ENCODE data around the gene PGAM4. TPM values are rescaled to one million over a fixed set of nuclear protein-coding genes. Genes with fewer than 3 reads are reported as not detected.

PGAM4 gene
- not detected in 2 replicates for polyA plus RNA-seq (2013)

DNA sequence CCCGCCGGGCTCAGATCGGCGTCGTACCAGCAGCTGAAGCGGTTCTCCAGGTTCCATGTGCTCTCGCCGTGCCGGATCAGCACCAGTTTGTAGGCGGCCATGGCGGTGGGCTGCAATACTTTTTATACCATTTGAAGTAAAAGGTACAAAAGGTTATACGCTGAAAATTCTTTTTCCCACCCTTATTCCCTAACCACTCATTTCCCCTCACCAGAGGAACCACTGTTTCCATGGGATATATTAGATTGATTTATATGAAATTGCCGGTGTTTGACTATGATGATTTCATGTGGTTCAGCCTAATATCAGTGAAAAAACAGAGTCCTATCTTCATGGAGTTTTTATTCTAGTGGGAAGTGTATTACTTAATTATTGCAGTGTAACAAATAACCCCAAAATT lies at the start of gene PGAM4:
TSS of gene PGAM4 (minus strand) at position 101 of the 400 bp plus-strand sequence. CDS start at position 101, 0 bp downstream.
- no peak within 1 kb of the TSS for H4K8ac ChIP-seq (ENCODE audit: low read depth, low read length)
- H3K9me3 ChIP-seq (ENCODE audit: insufficient read depth, low read depth, low read length) = no peaks in the 10 kb centered on the region
- H3K18ac ChIP-seq (ENCODE audit: low read length) = no peak within 1 kb of the TSS
- H3K27ac ChIP-seq (ENCODE audit: low read depth, low read length) = no peak within 1 kb of the TSS
- H4K12ac ChIP-seq (ENCODE audit: low read depth, low read length) = no peak within 1 kb of the TSS
- DNase-seq = no peak
- H3K14ac ChIP-seq (ENCODE audit: low read length) = no peak within 1 kb of the TSS
- H3K79me1 ChIP-seq (ENCODE audit: low read length) = no peaks in the 10 kb centered on the region
- no peak within 1 kb of the TSS for H3K4me2 ChIP-seq (ENCODE audit: low read length)
- no peak within 1 kb of the TSS for H2BK5ac ChIP-seq (ENCODE audit: low read depth, low read length, poor library complexity)
- no peaks in the 10 kb centered on the region for H3K4me1 ChIP-seq (ENCODE audit: control insufficient read depth in 1 of 2, insufficient read depth in 2 of 2, low read length in 2 of 2)
- no peaks in the 10 kb centered on the region for H3K36me3 ChIP-seq (ENCODE audit: control insufficient read depth in 1 of 2, insufficient read depth in 2 of 2, low read length in 2 of 2)
- H3K9ac ChIP-seq (ENCODE audit: low read length) = no peak within 1 kb of the TSS
- no peak within 1 kb of the TSS for H2AFZ ChIP-seq (ENCODE audit: insufficient read depth, low read length, poor library complexity)
- no peaks in the 10 kb centered on the region for H3K27me3 ChIP-seq (ENCODE audit: insufficient read depth, low read length)
- no peak within 1 kb of the TSS for H3K4ac ChIP-seq (ENCODE audit: low read depth, low read length)
- H2AK5ac ChIP-seq (ENCODE audit: low read length) = no peak within 1 kb of the TSS
- H3K79me2 ChIP-seq (ENCODE audit: control insufficient read depth, insufficient read depth, low read length, poor library complexity) = no peaks in the 10 kb centered on the region
- WGBS (ENCODE audit: extremely low coverage, insufficient coverage, insufficient read length) = no CpG with 5 or more reads among the region's 13 CpGs
- no peak within 1 kb of the TSS for H3K23ac ChIP-seq (ENCODE audit: low read length)
- H4K91ac ChIP-seq (ENCODE audit: low read depth, low read length) = no peak within 1 kb of the TSS
- H2BK120ac ChIP-seq (ENCODE audit: insufficient read depth, low read length, poor library complexity) = no peak within 1 kb of the TSS
- H2BK12ac ChIP-seq (ENCODE audit: low read length) = no peak within 1 kb of the TSS
- H3K4me3 ChIP-seq (ENCODE audit: low read depth, low read length) = no peak within 1 kb of the TSS

DNA sequence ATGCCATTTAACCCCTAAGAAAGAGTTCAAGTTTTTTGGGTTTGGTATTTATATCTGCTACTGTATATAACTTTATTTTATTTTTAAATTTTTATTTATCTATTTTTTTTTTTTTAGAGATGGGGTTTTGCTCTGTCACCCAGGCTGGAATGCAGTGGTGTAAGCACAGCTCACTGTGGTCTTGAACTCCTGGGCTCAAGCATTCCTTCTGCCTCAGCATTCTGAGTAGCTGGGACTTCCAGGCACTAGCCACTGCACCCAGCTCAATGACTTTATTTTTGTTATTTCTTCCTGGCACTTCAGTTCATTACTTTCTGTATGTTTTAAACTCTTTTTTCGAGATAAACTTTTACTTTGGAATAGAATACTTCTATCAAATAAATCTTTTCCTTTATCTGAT lies 42.4 kb upstream of the PGAM4 start:
- no CpG with 5 or more reads among the region's 1 CpG for WGBS (ENCODE audit: extremely low coverage, insufficient coverage, insufficient read length)

DNA sequence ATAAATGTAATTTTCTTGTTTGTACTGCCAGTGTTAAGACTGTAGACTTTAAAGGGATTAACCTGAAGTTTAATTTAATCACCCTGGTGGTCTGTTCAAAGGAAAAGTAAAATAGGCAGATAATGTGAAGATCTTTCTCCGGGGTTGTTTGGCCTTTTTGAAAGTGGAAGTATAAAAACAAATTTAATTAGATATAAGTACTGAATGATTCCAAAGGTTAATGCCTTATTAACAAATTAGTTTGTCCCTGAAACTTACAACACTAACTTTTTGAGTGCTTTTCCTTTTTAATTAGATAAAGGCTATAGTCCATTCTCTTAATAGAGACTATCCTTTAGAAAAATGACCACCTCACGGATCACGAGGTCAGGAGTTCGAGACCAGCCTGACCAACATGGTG lies 10.4 kb upstream of the PGAM4 start:
- no peak overlapping the region for H2BK12ac ChIP-seq (ENCODE audit: low read length)
- no peaks in the 10 kb centered on the region for H3K79me1 ChIP-seq (ENCODE audit: low read length)
- H3K18ac ChIP-seq (ENCODE audit: low read length) = no peak overlapping the region
- H4K12ac ChIP-seq (ENCODE audit: low read depth, low read length) = no peak overlapping the region
- no peak overlapping the region for H4K8ac ChIP-seq (ENCODE audit: low read depth, low read length)
- H2AK5ac ChIP-seq (ENCODE audit: low read length) = no peak overlapping the region
- H3K4me3 ChIP-seq (ENCODE audit: low read depth, low read length) = no peak overlapping the region
- no peak overlapping the region for H3K14ac ChIP-seq (ENCODE audit: low read length)
- WGBS (ENCODE audit: extremely low coverage, insufficient coverage, insufficient read length) = no CpG with 5 or more reads among the region's 4 CpGs
- no peaks in the 10 kb centered on the region for H3K9me3 ChIP-seq (ENCODE audit: insufficient read depth, low read depth, low read length)
- no peak for DNase-seq
- no peak overlapping the region for H3K9ac ChIP-seq (ENCODE audit: low read length)
- no peaks in the 10 kb centered on the region for H3K4me1 ChIP-seq (ENCODE audit: control insufficient read depth in 1 of 2, insufficient read depth in 2 of 2, low read length in 2 of 2)
- H3K27ac ChIP-seq (ENCODE audit: low read depth, low read length) = no peak overlapping the region
- H3K4me2 ChIP-seq (ENCODE audit: low read length) = no peak overlapping the region
- no peak overlapping the region for H2AFZ ChIP-seq (ENCODE audit: insufficient read depth, low read length, poor library complexity)
- no peak overlapping the region for H2BK5ac ChIP-seq (ENCODE audit: low read depth, low read length, poor library complexity)
- H3K23ac ChIP-seq (ENCODE audit: low read length) = no peak overlapping the region
- H3K4ac ChIP-seq (ENCODE audit: low read depth, low read length) = no peak overlapping the region
- H2BK120ac ChIP-seq (ENCODE audit: insufficient read depth, low read length, poor library complexity) = no peak overlapping the region
- no peaks in the 10 kb centered on the region for H3K79me2 ChIP-seq (ENCODE audit: control insufficient read depth, insufficient read depth, low read length, poor library complexity)
- H3K27me3 ChIP-seq (ENCODE audit: insufficient read depth, low read length) = no peaks in the 10 kb centered on the region
- no peaks in the 10 kb centered on the region for H3K36me3 ChIP-seq (ENCODE audit: control insufficient read depth in 1 of 2, insufficient read depth in 2 of 2, low read length in 2 of 2)
- no peak overlapping the region for H4K91ac ChIP-seq (ENCODE audit: low read depth, low read length)

More for the DNA sequence above, 42.4 kb upstream of the PGAM4 start:
- Histone ChIP-seq H3K4me1 (ENCODE audit: control insufficient read depth in 1 of 2, insufficient read depth in 2 of 2, low read length in 2 of 2) (no peaks in the 10 kb centered on the region), H3K4ac (ENCODE audit: low read depth, low read length) (no peak overlapping the region), H3K14ac (ENCODE audit: low read length) (no peak overlapping the region), H2AFZ (ENCODE audit: insufficient read depth, low read length, poor library complexity) (no peak overlapping the region), H3K9me3 (ENCODE audit: insufficient read depth, low read depth, low read length) (no peaks in the 10 kb centered on the region), H4K12ac (ENCODE audit: low read depth, low read length) (no peak overlapping the region), H2BK5ac (ENCODE audit: low read depth, low read length, poor library complexity) (no peak overlapping the region), H2AK5ac (ENCODE audit: low read length) (no peak overlapping the region), H3K23ac (ENCODE audit: low read length) (no peak overlapping the region), H3K9ac (ENCODE audit: low read length) (no peak overlapping the region), H3K18ac (ENCODE audit: low read length) (no peak overlapping the region), H2BK12ac (ENCODE audit: low read length) (no peak overlapping the region), H4K8ac (ENCODE audit: low read depth, low read length) (no peak overlapping the region), H4K91ac (ENCODE audit: low read depth, low read length) (no peak overlapping the region), H3K36me3 (ENCODE audit: control insufficient read depth in 1 of 2, insufficient read depth in 2 of 2, low read length in 2 of 2) (no peaks in the 10 kb centered on the region), H3K27me3 (ENCODE audit: insufficient read depth, low read length) (no peaks in the 10 kb centered on the region), H3K79me1 (ENCODE audit: low read length) (no peaks in the 10 kb centered on the region), H3K27ac (ENCODE audit: low read depth, low read length) (no peak overlapping the region), H3K4me3 (ENCODE audit: low read depth, low read length) (no peak overlapping the region), H3K4me2 (ENCODE audit: low read length) (no peak overlapping the region), H3K79me2 (ENCODE audit: control insufficient read depth, insufficient read depth, low read length, poor library complexity) (no peaks in the 10 kb centered on the region), H2BK120ac (ENCODE audit: insufficient read depth, low read length, poor library complexity) (no peak overlapping the region)
- no peak for DNase-seq

DNA sequence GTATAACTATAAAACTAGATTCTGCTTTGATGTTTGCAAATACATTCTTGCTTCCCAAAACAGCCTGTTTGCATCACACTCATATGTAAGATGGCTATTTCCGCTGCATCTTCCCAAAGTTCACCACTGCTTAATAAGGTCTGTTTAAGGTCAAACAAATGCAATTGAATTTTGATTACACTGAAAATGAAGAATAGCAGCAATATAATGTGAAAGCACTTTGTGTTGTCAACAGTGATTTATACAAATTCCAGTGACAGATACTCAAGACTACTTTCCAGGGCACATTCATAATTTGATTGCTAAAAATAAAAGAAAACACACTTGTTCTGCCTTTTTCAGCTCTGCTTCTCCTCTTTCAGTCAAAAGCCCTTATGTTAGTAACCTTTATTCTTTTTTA lies 8.1 kb upstream of the PGAM4 start:
- Histone ChIP-seq H3K27me3 (ENCODE audit: insufficient read depth, low read length) (no peaks in the 10 kb centered on the region), H3K9ac (ENCODE audit: low read length) (no peak overlapping the region), H2AK5ac (ENCODE audit: low read length) (no peak overlapping the region), H2BK120ac (ENCODE audit: insufficient read depth, low read length, poor library complexity) (no peak overlapping the region), H3K18ac (ENCODE audit: low read length) (no peak overlapping the region), H2BK5ac (ENCODE audit: low read depth, low read length, poor library complexity) (no peak overlapping the region), H4K12ac (ENCODE audit: low read depth, low read length) (no peak overlapping the region), H3K36me3 (ENCODE audit: control insufficient read depth in 1 of 2, insufficient read depth in 2 of 2, low read length in 2 of 2) (no peaks in the 10 kb centered on the region), H3K4me2 (ENCODE audit: low read length) (no peak overlapping the region), H4K8ac (ENCODE audit: low read depth, low read length) (no peak overlapping the region), H3K27ac (ENCODE audit: low read depth, low read length) (no peak overlapping the region), H3K79me1 (ENCODE audit: low read length) (no peaks in the 10 kb centered on the region), H3K9me3 (ENCODE audit: insufficient read depth, low read depth, low read length) (no peaks in the 10 kb centered on the region), H3K79me2 (ENCODE audit: control insufficient read depth, insufficient read depth, low read length, poor library complexity) (no peaks in the 10 kb centered on the region), H3K4me1 (ENCODE audit: control insufficient read depth in 1 of 2, insufficient read depth in 2 of 2, low read length in 2 of 2) (no peaks in the 10 kb centered on the region), H4K91ac (ENCODE audit: low read depth, low read length) (no peak overlapping the region), H3K23ac (ENCODE audit: low read length) (no peak overlapping the region), H3K14ac (ENCODE audit: low read length) (no peak overlapping the region), H2AFZ (ENCODE audit: insufficient read depth, low read length, poor library complexity) (no peak overlapping the region), H3K4ac (ENCODE audit: low read depth, low read length) (no peak overlapping the region), H3K4me3 (ENCODE audit: low read depth, low read length) (no peak overlapping the region), H2BK12ac (ENCODE audit: low read length) (no peak overlapping the region)
- DNase-seq = no peak
- WGBS (ENCODE audit: extremely low coverage, insufficient coverage, insufficient read length) = no CpG with 5 or more reads among the region's 1 CpG
